GM19023 (cell line): ENCODE data around the gene OPRM1.

Experiments used
- ATAC-seq: cut with Tn5 transposase; IDR thresholded peaks from one replicate; pipeline ENCODE4 v1.9.1; 2021; ENCODE audit warnings: mild to moderate bottlenecking, moderate library complexity; ENCODE audit not compliant: unreplicated experiment

Gene OPRM1

DNA sequence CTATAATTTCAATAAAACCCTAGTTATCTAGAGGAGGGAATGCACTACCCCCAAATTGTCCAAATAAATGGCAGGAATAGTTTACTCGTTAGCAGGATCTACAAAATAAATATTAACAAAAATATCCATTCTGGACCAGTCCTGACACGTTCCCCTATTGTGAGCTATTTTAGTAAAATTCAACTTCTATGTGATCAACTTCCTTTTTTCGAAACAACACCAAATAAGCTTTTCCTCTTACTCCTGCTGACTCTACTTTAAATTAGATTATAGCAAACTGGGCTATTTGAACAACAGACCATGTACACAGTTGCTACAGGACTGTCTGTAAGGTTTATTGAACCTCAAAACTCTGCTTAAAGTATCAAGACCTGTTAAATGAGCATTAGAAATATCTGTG, 163.3 kb downstream of the OPRM1 start:
- ATAC-seq = no peak

DNA sequence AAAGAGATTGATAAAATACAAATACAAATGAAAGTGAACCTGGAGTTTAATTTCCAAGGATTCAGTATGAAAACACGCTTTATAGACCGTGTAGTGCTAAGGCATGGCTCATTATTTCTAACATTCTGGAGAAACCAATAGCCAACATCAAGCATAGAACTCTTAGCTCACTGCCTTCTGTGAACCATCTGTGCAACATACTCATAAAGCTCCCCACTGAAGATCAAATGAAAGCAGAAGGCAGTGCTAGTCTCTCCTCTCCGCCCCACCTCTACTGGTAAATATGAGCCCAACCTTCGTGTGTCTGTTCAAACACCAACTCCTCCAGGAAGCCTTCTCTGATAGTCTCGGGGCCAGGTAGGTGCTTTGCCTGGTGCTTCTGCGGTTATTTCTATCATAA, 163.9 kb downstream of the OPRM1 start:
- no peak for ATAC-seq

DNA sequence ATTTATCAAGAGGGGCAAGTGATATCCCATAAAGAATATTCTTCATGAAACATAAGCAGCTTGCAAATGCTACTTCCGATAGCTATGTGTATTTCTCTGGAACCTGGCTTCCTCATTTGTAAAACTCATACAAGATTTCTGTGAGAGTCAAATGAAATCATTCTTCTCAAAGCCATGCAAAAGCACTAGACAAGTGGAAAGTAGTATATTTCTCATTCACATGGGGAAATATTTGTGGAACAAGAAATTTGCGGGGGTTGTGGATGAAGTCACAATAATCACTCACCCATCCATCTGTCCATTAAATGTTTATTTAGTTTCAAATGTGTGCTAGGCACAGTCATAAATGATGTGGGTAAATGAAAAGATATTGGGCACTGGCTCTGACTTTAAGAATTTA, 167.1 kb downstream of the OPRM1 start:
- ATAC-seq = no peak

DNA sequence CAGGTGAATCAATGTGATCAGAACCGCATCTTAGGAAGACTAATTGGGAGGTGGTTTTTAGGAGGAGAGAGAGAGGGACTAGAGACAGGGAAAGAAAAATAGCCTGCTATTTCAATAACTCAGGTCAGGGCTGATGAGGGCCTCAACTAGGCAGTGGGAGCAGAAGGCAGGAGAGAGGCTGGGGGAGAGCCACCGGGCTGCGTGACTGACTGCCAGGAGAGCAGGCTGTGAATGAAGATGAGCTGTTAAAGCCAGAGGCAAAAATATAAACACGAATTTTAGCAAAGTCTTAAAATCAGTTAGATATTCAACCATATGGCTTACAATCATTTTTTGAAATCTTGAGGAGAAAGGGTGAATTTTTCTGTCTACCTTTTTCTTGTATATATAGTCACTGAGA, 168.0 kb downstream of the OPRM1 start:
- ATAC-seq = no peak

DNA sequence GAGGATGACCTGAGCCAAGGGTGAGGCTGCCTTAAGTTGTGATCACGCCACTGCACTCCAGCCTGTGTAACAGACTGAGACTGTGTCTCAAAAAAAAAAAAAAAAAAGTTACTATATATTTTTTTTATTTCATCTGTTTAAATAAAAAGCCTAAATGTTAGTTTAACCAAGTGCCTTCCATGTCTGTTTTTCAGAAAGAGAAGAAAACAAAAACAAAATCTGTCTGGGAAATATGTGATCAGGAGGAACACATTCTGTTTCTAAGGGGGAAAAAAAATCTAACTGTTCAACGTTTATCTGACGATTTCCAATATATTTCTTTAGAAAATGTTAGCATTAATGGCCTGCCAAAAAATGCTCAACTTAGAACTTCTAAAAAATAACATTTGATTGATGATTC, 170.5 kb downstream of the OPRM1 start:
- no peak for ATAC-seq

- ATAC-seq = no peak
Observed at GRCh38 chr6:154210678-154211077, 171.6 kb downstream of the OPRM1 start.

DNA sequence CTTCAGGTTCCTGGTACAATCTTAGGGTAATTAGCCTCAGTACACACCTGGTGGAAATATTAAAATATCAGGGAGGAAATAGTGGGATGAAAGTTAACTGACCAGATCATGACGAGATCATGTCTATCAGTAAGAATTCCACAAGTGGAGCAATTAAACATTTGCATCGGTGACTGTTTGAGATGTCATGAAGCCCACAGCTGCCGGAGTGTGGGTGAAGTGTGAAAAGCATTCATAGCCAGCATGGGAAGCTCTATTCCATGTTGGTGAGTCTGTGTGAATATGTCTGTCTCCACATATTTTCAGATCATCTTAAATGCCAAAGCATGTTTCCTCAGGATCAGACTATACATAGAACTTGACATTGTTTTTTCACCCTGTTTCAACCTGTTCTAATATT, 174.7 kb downstream of the OPRM1 start:
- no peak for ATAC-seq

GRCh38 chr6:154218301-154218700, 179.3 kb downstream of the OPRM1 start:
- no peak for ATAC-seq

DNA sequence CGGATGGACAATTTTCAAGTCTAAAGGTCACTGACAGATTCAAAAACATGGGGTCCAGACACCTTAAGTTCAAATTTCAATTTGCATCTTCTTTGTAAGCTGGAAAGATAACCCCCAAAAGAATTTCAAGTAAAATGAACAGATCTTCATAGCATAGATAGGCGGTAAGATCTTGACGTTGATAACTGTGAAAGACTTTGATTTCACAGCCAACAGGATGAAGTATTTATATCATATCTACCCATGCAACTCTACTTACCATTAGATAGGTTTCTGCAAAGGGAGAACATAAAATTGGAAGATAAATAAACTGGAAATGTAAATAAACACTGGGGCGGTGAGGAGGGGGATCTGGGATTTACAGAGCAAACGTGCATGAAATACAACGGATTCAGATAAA, 179.7 kb downstream of the OPRM1 start:
- no peak for ATAC-seq

DNA sequence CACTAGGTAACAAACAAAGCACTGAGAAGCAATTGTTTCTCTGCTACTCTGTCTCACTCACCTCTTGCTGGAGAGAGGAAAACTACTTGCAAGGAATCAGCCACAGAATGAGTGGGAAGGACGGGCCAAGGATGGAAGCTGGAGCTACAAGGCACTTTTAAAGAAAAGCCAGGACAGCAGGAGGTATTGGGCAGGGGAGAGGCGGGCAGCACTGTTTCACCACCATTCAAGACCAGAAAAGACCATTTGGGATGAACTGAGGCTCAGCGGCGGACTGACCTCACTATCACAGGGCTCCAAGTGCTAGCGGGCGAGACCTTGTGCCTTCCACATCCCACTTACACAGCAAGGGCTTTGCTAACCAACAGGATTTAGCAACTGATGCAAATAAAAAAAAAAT, 180.2 kb downstream of the OPRM1 start:
- no peak for ATAC-seq

- no peak for ATAC-seq
Observed at GRCh38 chr6:154222716-154223115, 183.7 kb downstream of the OPRM1 start.

GRCh38 chr6:154223296-154223695, 184.3 kb downstream of the OPRM1 start:
- ATAC-seq = no peak

DNA sequence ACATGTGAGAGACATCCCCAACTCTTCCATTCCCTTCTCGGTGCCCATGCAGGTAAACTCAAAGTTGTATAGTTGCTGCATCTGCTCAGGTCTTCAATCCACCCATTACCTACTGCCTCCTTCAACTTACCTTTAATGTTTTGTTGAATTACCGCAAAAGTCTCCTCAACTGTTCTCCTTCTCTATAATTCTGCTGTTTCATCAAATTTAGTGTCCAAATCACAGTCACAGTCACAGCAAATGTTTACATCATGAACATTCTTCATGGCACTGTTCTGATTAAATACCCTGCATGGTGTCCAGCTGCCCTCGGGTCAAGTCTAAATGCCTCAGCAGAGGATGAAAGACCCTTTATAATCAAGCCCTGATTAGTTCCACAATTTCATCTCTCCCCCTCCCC, 187.4 kb downstream of the OPRM1 start:
- ATAC-seq = no peak

- ATAC-seq = no peak
Observed at GRCh38 chr6:154227862-154228520, 189.0 kb downstream of the OPRM1 start.

DNA sequence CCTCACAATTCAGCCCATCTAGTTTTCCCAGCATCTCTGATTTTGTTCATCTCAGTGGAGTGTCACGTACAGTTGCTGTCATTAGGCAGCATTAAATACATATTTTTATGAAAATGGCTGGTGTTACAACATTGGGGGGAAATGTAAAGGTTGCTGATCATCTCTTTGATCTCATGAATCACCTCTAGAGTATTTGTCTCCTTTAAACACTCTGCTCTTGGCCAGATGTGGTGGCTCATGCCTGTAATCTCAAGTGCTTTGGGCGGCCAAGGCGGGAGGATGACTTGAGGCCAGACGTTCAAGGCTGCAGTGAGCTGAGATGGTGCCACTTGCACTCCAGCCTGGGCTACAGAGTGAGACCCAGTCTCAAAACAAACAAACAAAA, 189.5 kb downstream of the OPRM1 start:
- ATAC-seq = no peak

GRCh38 chr6:154229786-154230185, 190.7 kb downstream of the OPRM1 start:
- peak; percentile 74 for ATAC-seq

GRCh38 chr6:154230393-154230792, 191.4 kb downstream of the OPRM1 start:
- ATAC-seq = no peak

GRCh38 chr6:154230910-154231595, 192.0 kb downstream of the OPRM1 start:
- ATAC-seq = no peak

DNA sequence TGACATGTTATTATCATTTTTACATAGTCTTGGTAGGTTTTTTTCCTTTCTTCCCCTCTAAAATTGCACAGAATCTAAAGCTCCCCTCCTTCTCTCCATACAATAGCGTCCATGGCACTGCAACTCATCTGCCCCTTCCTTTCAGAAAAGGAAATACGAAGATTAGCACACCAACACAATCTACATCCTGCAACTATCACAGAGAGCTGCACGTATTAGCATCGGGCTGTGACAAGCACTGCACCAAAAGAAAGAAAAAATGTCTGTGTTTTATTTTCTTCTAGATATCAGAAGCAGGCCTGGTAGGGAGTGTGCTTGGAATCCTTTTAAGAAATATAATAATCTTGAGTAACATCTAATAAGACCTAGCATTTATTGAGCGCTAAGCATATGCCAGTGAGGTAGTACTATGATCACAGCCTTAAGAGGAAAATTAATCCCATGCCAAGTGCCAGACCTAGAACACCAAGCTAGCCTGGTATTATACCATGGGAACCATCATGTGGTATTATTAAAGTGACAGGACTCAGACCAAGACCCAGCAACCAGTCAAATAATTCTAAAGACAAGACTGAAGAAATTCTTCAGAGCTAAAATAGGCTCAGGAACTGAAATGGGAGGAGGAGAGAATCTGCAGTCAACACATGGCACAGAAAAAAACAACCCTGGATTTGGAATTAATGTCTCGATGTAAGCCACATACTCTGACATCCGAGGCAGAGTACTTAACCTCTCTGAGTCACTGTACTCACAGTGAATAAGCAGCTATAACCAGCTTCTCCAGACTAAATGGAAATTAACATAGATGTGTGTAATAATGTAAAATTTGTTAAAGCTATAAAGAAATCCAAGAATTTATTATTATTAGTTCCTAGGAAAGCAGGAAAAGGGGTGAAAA, 193.2 kb downstream of the OPRM1 start:
- ATAC-seq = no peak

GRCh38 chr6:154233383-154233782, 194.3 kb downstream of the OPRM1 start:
- ATAC-seq = no peak

- peak; percentile 44 for ATAC-seq
Observed at GRCh38 chr6:154234019-154234772, 195.2 kb downstream of the OPRM1 start.
